Mesothelial cell of epicardium (in vitro differentiated cells): Measurements from ENCODE around the gene CBFA2T2. TPM values are rescaled to one million over a fixed set of nuclear protein-coding genes. Genes with fewer than 3 reads are reported as not detected.

Source experiments
- DNase-seq, 2 experiments: peaks; one replicate each; pipeline ENCODE4 v3.0.0; 2021; ENCODE audit warnings: low spot score in 2 of 2; ENCODE audit not compliant: unreplicated experiment in 2 of 2
- H3K27ac Mint-ChIP-seq: 2 replicates; pipeline ENCODE4 v1.8.0; 2021; ENCODE audit warnings: mixed read lengths
- H3K27me3 Mint-ChIP-seq: 2 replicates; pipeline ENCODE4 v1.8.0; 2021; ENCODE audit warnings: low read depth, mixed read lengths
- H3K36me3 Mint-ChIP-seq: 2 replicates; pipeline ENCODE4 v1.8.0; 2021; ENCODE audit warnings: mixed read lengths
- H3K4me1 Mint-ChIP-seq: 2 replicates; pipeline ENCODE4 v1.8.0; 2021; ENCODE audit warnings: mixed read lengths
- H3K4me3 Mint-ChIP-seq: 2 replicates; pipeline ENCODE4 v1.8.0; 2021; ENCODE audit warnings: mild to moderate bottlenecking, moderate library complexity, mixed read lengths
- H3K9me3 Mint-ChIP-seq: 2 replicates; pipeline ENCODE4 v1.8.0; 2021; ENCODE audit warnings: mixed read lengths
- CTCF ChIP-seq: fragments of 200-600 bp; sonication (generic); IDR thresholded peaks from one replicate; pipeline ENCODE4 v1.5.0; 2021; ENCODE audit warnings: antibody characterized with exemption; ENCODE audit not compliant: unreplicated experiment
- total RNA-seq: library from RNA; stranded (reverse); gene quantifications from 3 replicates; pipeline ENCODE4 v1.2.1, GENCODE V29; 2021

The CBFA2T2 gene
- total RNA-seq, 1 donor from 2014 or later = 47.2 TPM

- no peaks in the 10 kb centered on the region for H3K9me3 Mint-ChIP-seq
- peaks cover 2% of the 10 kb centered on the region for H3K36me3 Mint-ChIP-seq
- peaks cover 53% of the 10 kb centered on the region for H3K4me1 Mint-ChIP-seq
- H3K4me3 Mint-ChIP-seq = peak overlapping the region; percentile 4
- no peak for TF ChIP-seq CTCF
- H3K27me3 Mint-ChIP-seq = no peaks in the 10 kb centered on the region
- no peak for DNase-seq
- peak overlapping the region; percentile 69 for H3K27ac Mint-ChIP-seq
Observed at GRCh38 chr20:33654680-33655161, 164.8 kb downstream of the CBFA2T2 start.

- H3K9me3 Mint-ChIP-seq = no peaks in the 10 kb centered on the region
- no peak for DNase-seq
- peak overlapping the region; percentile 69 for H3K27ac Mint-ChIP-seq
- peaks cover 50% of the 10 kb centered on the region for H3K4me1 Mint-ChIP-seq
- H3K27me3 Mint-ChIP-seq = no peaks in the 10 kb centered on the region
- H3K4me3 Mint-ChIP-seq = peak overlapping the region; percentile 4
- no peak for TF ChIP-seq CTCF
- peaks cover 2% of the 10 kb centered on the region for H3K36me3 Mint-ChIP-seq
Observed at GRCh38 chr20:33655164-33655563, 165.3 kb downstream of the CBFA2T2 start.

- no peaks in the 10 kb centered on the region for H3K9me3 Mint-ChIP-seq
- H3K36me3 Mint-ChIP-seq = peaks cover 2% of the 10 kb centered on the region
- H3K27ac Mint-ChIP-seq = peak overlapping the region; percentile 43
- DNase-seq = no peak
- peaks cover 41% of the 10 kb centered on the region for H3K4me1 Mint-ChIP-seq
- H3K4me3 Mint-ChIP-seq = no peak overlapping the region
- no peaks in the 10 kb centered on the region for H3K27me3 Mint-ChIP-seq
- TF ChIP-seq CTCF = no peak
Observed at GRCh38 chr20:33656010-33656782, 166.3 kb downstream of the CBFA2T2 start.

GRCh38 chr20:33656783-33657703 is 167.1 kb downstream of the CBFA2T2 start:
- Mint-ChIP-seq H3K27me3 (no peaks in the 10 kb centered on the region), H3K4me3 (no peak overlapping the region), H3K9me3 (no peaks in the 10 kb centered on the region), H3K4me1 (peaks cover 32% of the 10 kb centered on the region), H3K27ac (no peak overlapping the region), H3K36me3 (peaks cover 2% of the 10 kb centered on the region)
- TF ChIP-seq CTCF = no peak
- no peak for DNase-seq

- no peak for DNase-seq
- H3K27me3 Mint-ChIP-seq = no peaks in the 10 kb centered on the region
- H3K9me3 Mint-ChIP-seq = no peaks in the 10 kb centered on the region
- H3K27ac Mint-ChIP-seq = no peak overlapping the region
- no peak overlapping the region for H3K4me3 Mint-ChIP-seq
- peaks cover 2% of the 10 kb centered on the region for H3K36me3 Mint-ChIP-seq
- no peak for TF ChIP-seq CTCF
- peaks cover 30% of the 10 kb centered on the region for H3K4me1 Mint-ChIP-seq
Observed at GRCh38 chr20:33657704-33658095, 167.8 kb downstream of the CBFA2T2 start.
